GM10266 (cell line): ENCODE results near the gene CASTOR2.
"Not testable (repeated sequence)": the region's sequence is repeated elsewhere in the genome, so short reads cannot be mapped to it uniquely, and the experiment has no call there.

Experiments used
- DNase-seq: peaks from one replicate; pipeline ENCODE4 v3.0.0; 2012; ENCODE audit errors: extremely low spot score

The CASTOR2 gene

GRCh38 chr7:74964511-74965119 lies at the start of gene CASTOR2:
Gene CASTOR2 (plus strand): TSS chr7:74964705. CDS start chr7:74964986, 281 bp downstream.
- DNase-seq: not testable (repeated sequence)

DNA sequence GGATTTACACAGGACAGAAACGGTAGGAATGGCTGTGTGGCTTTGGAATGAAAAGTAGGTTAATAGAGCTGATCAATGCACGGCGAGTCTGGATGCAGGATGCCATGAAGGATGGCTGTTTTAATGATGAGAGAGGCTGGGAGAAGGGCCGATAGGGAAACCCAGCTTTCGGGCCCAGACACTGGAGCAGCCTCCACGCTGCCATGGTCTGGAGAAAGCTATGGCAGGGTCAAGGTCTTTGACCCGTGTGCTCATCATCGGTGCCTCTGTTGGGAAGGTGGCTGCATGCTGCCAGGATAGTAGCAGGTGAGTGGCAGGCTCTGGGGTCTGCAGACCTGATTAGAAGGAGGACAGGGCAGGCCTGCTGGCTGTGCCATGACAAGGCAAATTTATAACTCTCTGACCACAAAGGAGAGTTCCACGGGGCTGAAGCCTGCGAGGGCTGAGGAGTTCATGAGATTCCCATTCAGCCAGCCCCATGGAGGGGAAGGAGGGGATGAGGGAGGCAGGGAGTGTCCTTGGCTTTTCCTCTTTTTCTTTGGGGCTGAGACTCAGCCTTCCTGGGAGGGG lies 42.1 kb upstream of the CASTOR2 start:
- not testable (repeated sequence) for DNase-seq

DNA sequence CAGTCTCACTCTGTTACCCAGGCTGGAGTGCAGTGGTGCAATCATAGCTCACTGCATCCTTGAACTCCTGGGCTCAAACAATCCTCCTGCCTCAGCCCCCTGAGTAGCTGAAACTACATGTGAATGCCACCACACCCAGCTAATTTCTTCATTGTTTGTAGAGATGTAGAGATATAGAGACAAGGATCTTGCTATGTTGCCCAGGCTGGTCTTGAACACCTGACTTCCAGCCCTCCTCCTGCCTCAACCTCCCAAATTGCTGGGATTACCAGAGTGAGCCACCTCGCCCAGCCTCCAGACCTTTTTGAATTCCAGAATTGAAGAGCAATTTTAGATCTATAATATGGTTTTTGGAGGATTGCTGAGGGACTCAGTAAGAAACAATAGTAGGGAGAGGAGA lies 40.9 kb upstream of the CASTOR2 start:
- not testable (repeated sequence) for DNase-seq

DNA sequence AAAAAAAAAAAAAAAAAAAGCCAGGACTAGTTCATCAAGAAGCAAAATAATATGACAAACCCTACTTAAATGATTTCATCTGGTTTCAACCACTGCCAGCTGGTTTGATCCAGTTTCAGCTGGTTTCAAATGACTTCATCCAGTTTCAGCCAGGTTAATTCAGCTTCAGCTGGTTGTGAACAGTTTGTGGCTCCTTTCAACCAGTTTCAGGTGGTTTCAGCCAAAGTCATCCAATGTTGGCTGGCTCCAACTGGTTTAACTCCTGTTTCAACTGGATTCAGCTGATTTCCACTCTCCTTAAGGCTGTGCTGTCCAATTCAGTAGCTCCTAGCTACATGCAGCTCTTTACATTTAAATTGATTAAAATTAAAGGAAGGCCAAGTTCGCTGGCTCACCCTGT lies 37.5 kb upstream of the CASTOR2 start:
- not testable (repeated sequence) for DNase-seq

DNA sequence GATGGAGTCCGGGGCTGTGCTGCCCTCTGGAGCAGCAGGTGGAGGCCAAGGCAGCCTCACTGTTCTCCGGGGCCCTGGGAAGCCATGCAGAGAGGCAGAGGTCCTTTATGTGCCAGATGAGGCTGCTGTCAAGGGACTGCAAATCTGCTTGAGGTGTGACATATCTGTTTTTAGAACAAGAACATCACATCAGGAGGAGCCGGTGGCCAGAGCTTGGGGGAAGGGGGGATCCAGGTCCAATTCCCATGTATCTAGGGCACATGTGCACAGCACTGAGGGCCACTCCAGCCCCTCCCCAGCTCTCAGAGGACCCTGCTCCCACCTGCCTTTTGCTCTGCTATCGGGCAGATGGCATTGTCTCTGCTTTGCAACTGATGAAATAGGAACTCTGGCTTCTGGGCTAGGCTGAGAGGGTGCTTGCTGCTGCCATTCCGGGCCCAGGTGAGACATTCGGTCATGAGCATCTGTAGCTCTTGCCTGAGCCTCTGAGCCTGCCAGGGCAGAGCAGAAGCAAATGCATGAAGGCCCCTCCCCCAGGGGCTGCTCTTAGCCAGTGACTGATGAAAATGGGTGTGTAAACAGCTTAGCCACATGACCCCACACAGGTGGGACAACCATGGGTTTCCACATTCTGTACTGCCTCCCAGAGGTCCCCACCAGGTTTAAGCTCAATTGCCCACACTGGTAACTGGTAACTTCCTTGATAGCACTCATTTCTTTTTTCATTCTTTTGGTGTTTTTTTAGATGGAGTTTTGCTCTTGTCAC lies 32.8 kb upstream of the CASTOR2 start:
- not testable (repeated sequence) for DNase-seq

- not testable (repeated sequence) for DNase-seq
Measured at GRCh38 chr7:74939429-74939828, 25.1 kb upstream of the CASTOR2 start.

GRCh38 chr7:74941302-74942069 lies 23.0 kb upstream of the CASTOR2 start:
- not testable (repeated sequence) for DNase-seq

DNA sequence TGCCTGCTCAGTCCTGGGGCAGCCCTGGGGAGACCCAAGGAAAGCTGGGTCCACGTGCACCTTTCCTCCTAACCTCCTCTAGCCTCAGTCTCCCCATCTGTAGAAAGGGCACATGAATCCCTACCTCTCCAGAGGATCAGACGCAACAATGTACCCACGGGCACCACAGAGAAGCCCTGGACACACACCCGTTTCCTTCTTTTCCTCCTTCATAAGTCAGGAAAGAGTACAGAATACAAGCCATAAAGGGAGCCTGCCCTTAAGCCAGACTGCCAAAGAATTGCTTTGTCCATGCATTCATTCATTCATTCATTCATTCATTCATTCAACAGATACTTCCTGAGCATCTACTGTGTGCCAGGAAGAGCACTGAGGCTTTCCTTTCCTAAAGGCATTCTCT lies 20.6 kb upstream of the CASTOR2 start:
- not testable (repeated sequence) for DNase-seq

DNA sequence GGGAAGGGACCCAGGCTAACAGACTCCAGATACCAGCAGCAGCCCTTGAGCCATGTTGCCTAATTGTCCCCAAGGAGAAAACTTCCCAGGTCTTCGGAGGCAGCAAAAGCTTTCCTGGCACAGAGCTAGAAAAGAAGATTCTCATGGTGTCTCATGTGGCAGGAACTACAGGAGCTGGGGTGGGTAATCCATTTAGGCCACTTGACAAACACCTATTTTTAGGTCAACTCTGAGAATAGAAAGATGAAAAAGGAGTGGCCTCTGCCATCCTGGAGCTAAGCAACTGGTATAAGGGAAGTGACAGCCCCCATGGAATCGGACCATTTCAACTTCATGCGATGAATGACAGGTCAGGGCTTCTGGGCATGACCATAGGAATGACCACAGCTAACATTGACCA lies 16.8 kb upstream of the CASTOR2 start:
- DNase-seq: not testable (repeated sequence)

DNA sequence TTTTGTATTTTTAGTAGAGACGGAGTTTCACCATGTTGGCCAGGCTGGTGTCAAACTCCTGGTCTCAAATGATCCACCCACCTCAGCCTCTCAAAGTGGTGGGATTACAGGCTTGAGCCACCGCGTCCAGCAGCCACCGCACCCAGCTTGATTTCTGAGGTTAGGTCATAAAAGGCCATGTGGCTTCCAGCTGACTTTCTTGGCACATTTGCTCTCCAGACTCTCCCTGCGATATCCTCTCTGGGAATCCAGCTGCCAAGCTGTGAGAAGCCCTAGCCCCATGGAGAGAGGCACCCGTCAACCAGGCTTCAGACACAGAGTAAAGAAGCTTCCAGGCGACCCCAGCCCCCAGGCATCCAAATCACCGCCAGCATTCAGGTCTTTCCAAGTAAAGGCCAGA lies 10.7 kb upstream of the CASTOR2 start:
- not testable (repeated sequence) for DNase-seq

GRCh38 chr7:74958328-74958727 lies 6.2 kb upstream of the CASTOR2 start:
- not testable (repeated sequence) for DNase-seq

GRCh38 chr7:74963704-74964510 lies 598 bp upstream of the CASTOR2 start:
- DNase-seq: not testable (repeated sequence)

DNA sequence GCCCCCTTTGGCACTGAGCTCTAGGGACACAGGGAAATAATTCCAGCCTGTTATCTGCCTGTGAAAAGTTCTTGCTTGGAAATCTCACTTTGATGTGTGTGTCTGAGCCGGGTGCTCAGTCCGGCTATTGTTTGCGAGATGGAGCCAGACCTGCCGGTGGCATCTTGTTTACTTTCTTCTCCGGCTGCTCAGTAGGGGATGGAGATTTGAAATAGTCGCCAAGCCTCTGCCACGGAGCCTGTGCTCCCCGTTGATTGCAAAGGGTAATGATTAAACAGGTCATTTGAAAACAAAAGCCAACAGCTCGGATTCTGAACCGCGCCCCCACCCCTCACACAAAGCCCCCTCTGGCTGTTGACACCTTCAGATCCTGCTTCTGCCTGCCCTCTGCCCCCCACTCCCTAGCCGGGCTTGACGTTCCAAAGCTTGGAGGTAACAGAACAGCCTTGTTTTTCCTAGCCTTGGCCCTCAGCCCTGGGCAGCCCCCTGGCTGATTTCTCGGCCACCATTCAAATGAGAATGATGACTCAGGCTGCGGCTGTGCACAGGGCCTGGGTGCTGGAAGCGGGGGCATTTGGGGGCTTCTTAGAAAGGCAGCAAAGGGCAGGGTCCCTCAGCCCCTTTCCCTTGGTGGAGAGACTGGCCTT lies 1.8 kb downstream of the CASTOR2 start:
- not testable (repeated sequence) for DNase-seq

GRCh38 chr7:74966909-74967308 lies 2.4 kb downstream of the CASTOR2 start:
- not testable (repeated sequence) for DNase-seq

DNA sequence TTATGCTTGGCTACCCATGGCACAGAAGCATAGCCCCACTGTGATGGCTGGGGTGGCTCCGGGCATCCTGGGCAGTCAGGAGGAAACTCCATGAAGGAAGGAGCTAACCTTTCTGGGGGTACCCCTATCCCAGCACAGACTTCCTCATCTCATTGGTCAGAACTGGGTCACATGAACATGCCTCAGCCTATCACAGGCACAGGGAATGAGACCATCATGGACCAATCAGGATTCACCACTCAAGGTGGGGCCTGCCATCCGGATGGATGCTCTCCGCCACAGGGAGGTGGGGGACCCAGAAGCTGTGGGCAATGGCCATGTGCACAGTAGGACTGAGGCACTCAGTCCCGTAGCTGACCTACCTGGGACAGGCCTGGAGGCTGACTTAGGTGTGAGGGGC lies 6.9 kb downstream of the CASTOR2 start:
- not testable (repeated sequence) for DNase-seq

DNA sequence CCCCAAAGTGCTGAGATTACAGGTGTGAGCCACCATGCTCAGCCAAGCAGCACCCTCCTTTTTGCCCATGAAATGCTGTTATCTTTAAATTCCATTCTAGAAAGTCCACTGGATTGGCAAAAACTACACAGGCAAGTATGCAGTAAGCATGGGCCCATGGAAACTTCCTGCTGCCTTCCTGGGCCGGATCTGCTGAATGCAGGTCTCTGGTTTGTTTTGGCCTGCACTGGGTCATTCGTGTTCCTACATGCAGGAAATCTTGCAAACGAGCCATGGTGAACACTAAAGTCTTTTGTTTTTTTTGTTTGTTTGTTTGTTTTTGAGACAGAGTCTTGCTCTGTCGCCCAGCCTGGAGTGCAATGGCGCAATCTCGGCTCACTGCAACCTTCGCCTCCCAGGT lies 7.9 kb downstream of the CASTOR2 start:
- DNase-seq: not testable (repeated sequence)

DNA sequence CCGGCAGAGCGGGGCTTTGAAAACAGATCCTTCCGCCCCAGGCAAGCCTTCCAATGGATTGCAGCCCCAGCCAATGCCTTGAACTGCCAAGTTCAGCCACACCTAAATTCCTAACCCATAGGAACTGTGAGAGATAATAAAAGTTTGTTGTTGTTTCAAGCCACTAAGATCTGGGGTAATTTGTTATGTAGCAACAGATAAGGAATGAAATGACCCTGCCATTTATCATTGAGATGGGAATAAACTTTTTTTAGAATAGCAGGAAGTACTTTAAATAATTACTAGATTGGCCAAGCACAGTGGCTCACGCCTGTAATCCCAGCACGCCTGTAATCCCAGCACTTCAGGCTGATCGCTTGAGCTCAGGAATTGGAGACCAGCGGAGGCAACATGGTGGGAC lies 11.5 kb downstream of the CASTOR2 start:
- DNase-seq: not testable (repeated sequence)

GRCh38 chr7:74977523-74977922 lies 13.0 kb downstream of the CASTOR2 start:
- DNase-seq: not testable (repeated sequence)

DNA sequence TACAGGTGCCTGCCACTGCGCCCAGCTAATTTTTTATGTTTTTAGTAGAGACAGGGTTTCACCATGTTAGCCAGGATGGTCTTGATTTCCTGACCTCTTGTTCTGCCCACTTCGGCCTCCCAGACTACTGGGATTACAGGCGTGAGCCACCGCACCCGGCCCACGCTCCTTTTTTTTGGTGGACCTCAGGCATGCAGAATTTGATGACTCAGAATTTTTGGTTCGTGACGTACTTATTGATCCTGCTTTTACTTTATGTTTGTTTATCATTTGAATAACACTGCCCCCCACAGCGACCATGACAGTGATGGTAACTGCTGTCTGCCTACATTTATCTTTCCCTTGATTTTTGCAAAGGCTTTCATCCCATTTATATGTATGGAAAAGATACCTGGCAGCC lies 23.9 kb downstream of the CASTOR2 start:
- DNase-seq: not testable (repeated sequence)
